Prostate gland (tissue), 2 donors: ENCODE results near the gene SELENOK.

Experiments
- POLR2A ChIP-seq: fragments of 450-650 bp; IDR thresholded peaks from one replicate; pipeline ENCODE4 v1.6.1; 2016; ENCODE audit warnings: antibody characterized with exemption, mild to moderate bottlenecking
- POLR2AphosphoS5 ChIP-seq: sonication (generic); formaldehyde crosslinking; IDR thresholded peaks from one replicate; pipeline ENCODE4 v1.6.1; 2017; ENCODE audit warnings: antibody characterized with exemption
- TF ChIP-seq, protein P1 (sequence below), 4 experiments: fragments of 200-600 bp in 2 of 4; fragments of 450-650 bp in 2 of 4; sonication (generic) in 2 of 4; IDR thresholded peaks; 1 replicate in 3 of 4; 2 replicates in 1 of 4; pipeline ENCODE4 v1.5.1; 2016 to 2019; ENCODE audit warnings: antibody characterized with exemption in 4 of 4, mild to moderate bottlenecking in 2 of 4, moderate library complexity in 2 of 4

DNA sequence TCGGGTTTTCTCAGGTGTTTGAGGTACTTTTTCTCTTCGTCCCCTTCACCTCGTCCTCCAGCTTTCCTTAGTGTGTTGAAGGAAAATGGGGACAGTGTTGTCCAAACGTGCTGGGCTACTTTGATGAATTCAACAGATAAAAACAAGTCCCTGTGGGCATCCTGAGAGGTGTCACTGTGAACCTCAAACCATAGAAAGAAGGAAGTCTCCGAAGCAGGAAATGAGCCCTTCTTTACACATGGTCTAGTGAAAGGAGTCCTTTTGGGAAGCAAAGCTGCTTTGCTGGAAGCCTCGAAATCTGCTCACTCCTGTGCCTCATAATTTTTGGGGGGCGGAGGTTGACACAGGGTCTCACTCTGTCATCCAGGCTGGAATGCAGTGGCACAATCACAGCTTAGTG lies 34.7 kb downstream of the SELENOK start:
- TF ChIP-seq, protein P1, sequence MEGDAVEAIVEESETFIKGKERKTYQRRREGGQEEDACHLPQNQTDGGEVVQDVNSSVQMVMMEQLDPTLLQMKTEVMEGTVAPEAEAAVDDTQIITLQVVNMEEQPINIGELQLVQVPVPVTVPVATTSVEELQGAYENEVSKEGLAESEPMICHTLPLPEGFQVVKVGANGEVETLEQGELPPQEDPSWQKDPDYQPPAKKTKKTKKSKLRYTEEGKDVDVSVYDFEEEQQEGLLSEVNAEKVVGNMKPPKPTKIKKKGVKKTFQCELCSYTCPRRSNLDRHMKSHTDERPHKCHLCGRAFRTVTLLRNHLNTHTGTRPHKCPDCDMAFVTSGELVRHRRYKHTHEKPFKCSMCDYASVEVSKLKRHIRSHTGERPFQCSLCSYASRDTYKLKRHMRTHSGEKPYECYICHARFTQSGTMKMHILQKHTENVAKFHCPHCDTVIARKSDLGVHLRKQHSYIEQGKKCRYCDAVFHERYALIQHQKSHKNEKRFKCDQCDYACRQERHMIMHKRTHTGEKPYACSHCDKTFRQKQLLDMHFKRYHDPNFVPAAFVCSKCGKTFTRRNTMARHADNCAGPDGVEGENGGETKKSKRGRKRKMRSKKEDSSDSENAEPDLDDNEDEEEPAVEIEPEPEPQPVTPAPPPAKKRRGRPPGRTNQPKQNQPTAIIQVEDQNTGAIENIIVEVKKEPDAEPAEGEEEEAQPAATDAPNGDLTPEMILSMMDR (IDR thresholded peaks at IDR 0.05), result no peak
- TF ChIP-seq POLR2A (no peak), POLR2AphosphoS5 (no peak)
